GM12873 (cell line): ENCODE data around the gene NPHP1.

Experiments
- CTCF ChIP-seq: IDR thresholded peaks from 2 replicates; pipeline ENCODE4 v1.5.1; 2012; ENCODE audit warnings: low read depth, mild to moderate bottlenecking, moderate library complexity, low read length, control low read depth; ENCODE audit not compliant: insufficient read depth; ENCODE audit errors: missing control alignments

The NPHP1 gene

GRCh38 chr2:110107092-110108079, 97.4 kb downstream of the NPHP1 start:
- no peak for TF ChIP-seq CTCF

- TF ChIP-seq CTCF, result no peak
Observed at GRCh38 chr2:110106642-110107041, 98.2 kb downstream of the NPHP1 start.

- no peak for TF ChIP-seq CTCF
Observed at GRCh38 chr2:110105608-110106467, 99.0 kb downstream of the NPHP1 start.

GRCh38 chr2:110105183-110105582, 99.6 kb downstream of the NPHP1 start:
- no peak for TF ChIP-seq CTCF

DNA sequence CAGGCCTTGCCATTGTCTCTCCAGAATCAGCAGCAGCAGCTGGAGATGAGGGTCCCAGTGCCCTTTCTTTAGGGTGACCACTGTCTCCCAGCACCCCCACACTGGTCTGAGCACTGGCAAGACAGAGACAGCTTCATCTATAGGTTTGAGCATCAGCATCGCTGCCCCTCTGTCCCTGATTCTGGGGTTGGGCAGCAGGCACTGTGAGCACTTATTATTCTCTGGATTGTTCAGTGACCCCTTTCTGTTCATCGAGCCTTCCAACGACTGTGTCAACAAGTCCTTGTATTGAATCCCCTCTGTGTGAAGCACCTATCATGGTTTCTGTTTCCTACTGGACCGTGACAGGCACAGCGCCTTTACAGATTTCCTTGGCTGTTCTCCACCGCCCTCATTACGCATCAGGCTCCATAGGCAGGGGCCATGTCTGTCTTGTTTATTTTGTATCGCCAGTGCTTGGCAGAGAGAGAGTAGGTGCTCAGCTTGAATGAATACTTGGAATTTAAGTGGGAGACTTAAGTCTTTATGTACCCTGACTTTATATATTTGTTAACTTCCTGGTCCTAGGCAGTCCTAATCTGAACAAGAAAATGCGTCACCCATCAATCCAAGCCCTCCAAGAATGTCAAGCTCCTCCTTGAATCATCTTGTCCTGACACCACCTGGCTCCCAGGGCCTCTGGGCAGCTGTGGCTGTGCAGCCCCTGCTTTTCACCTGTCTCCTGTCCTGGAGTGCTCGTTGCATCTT, 100.6 kb downstream of the NPHP1 start:
- TF ChIP-seq CTCF, result no peak

- no peak for TF ChIP-seq CTCF
Observed at GRCh38 chr2:110103061-110103961, 101.5 kb downstream of the NPHP1 start.
